CD4-positive, alpha-beta T cell treated with Interleukin-21 for 1 hour (primary cell): ENCODE data around the gene MRPS16.

Source experiments
- DNase-seq: peaks from one replicate; pipeline ENCODE4 v3.0.0-alpha.2; 2020

MRPS16 gene

GRCh38 chr10:73238990-73239566 is 13.4 kb downstream of the MRPS16 start:
- no peak for DNase-seq

- no peak for DNase-seq
These were observed 17.7 kb downstream of the MRPS16 start for GRCh38 chr10:73234695-73235094.

GRCh38 chr10:73233883-73234282 is 18.6 kb downstream of the MRPS16 start:
- DNase-seq, result no peak

- no peak for DNase-seq
These were observed 19.6 kb downstream of the MRPS16 start for GRCh38 chr10:73232887-73233286.

DNA sequence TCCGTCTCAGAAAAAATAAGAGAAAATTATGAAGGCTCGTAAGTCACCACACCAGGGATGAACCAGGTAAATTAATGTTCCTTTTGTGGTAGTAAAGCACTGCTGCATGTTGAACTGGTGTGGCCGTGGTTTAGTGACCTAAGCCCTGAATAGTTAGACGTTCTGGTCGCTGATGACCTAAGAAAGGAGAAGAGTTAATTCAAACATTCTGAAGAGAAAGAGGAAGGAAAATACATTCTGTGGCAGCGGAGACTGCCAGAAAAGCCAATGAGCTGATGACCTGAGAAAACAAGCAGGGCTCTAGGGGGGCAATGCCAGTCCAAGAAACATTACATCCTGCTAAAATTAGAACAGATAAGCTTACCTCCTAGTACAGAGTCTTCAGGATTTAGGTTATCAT is 22.9 kb downstream of the MRPS16 start:
- no peak for DNase-seq

DNA sequence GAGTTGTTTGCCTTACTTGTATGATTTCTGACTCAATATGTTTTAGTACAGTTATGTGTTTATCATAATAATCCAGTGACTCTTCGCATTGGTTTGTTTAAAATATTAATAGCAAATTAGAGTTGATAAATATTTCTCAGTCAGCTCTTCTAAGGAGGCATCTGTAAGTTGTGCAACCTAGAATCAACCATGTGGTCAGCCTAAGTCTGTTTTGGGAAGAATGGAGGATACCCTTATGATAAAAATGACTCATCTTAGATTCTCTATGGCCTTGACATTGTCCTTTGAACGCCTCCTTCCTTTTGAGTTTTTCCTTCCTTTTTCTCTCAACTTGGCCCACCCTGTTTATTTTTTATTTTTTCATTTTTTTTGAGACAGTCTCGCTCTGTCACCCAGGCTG is 24.2 kb downstream of the MRPS16 start:
- no peak for DNase-seq

- no peak for DNase-seq
These were observed 25.8 kb downstream of the MRPS16 start for GRCh38 chr10:73226663-73227062.

DNA sequence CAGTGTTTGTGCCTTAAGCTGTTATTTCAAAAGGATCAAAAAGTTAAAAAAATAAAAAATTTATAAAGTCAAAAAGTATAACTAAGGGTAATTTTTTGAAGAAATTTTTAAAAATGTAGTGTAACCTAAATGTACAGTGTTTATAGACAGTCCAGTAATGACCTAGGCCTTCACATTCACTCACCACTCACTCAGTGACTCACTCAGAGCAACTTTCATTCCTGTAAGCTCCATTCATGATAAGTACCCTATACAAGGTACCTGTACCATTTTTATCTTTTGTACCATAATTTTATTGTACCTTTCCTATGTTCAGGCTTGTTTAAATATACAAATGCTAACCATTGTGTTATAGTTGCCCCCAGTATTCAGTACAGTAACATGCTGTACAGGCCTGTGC is 26.9 kb downstream of the MRPS16 start:
- no peak for DNase-seq

DNA sequence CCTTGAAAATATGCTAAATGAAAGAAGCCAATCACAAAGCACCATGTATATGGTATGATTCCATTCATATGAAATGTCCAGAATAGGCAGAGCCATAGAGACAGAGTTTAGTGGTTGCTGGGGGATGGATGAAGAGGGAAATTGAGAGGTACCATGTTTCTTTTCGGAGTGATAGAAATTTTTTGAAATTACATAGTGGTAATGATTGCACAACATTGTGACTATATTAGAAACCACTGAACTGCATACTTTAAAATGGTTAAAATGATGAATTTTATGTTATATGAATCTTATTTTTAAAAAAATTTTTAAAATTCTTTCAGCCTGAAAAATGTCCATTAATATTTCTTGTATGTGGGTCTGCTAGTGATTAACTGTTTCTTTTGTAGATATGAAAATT is 31.5 kb downstream of the MRPS16 start:
- DNase-seq, result no peak

DNA sequence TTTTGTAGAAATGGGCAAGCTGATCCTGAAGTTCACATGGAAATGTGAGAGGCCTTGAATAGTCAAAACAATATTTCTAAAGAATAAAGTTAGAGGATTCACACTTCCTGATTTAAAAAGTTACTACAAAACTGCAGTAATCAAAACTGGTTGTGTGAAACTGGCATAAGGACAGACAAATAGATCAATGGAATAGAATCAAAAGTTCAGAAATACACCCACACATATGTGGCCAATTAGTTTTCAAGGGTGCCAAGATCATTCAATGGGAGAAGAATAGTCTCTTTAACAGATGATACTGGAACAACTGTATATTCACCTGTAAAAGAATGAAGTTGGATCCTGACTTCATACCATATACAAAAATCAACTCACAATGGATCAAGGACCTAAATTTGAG is 33.1 kb downstream of the MRPS16 start:
- DNase-seq, result no peak

DNA sequence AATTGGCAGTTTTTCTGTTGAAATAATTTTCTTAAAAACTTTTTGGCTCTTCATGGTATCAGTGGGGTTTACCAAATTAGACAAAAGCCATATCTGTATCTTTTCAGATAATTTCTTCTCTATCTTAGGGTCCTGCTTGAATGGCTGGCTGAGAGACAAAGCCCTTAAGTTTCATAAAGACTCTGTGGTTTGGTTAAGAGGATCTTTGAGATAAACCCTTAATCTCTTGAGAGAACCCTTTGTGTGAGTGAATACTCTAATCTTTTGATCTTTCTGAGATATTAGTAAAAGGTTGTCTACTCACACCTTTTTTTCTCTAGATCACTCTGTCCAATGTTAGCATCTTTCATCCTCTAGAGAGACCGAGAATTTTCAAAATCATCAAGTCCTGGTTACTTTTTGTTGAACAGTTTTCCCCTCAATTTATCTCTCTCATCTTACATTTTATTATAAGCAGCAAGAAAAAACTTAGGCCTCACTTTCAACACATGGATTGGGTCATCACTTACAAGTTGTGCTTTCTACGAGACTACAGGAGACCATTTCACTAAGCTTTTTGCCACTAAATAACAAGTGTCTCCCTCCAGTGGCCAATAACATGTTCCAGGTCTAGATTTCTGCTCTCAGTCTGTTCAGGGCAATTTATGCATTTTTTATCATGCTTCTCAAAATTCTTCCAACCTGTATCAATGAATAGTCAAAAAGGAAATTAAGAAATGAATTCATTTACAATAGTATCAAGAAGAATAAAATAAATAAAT is 33.8 kb downstream of the MRPS16 start:
- DNase-seq, result peak; percentile 4

GRCh38 chr10:73217628-73218027 is 34.8 kb downstream of the MRPS16 start:
- no peak for DNase-seq

DNA sequence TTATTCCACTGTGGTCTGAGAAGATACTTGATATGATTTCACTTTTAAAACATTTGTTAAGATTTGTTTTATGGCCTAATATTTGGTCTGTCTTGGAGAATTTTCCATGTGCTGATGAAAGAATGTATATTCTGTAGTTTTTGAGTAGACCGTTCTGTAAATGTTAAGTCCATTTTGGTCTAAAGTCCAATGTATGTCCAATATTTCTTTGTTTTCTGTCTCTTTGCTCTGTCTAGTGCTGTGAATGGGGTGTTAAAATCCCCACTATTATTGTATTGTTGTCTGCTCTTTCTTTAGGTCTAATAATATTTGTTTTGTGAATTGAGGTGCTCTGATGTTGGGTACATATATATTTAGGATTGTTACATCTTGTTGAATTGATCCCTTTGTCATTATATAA is 36.7 kb downstream of the MRPS16 start:
- no peak for DNase-seq

DNA sequence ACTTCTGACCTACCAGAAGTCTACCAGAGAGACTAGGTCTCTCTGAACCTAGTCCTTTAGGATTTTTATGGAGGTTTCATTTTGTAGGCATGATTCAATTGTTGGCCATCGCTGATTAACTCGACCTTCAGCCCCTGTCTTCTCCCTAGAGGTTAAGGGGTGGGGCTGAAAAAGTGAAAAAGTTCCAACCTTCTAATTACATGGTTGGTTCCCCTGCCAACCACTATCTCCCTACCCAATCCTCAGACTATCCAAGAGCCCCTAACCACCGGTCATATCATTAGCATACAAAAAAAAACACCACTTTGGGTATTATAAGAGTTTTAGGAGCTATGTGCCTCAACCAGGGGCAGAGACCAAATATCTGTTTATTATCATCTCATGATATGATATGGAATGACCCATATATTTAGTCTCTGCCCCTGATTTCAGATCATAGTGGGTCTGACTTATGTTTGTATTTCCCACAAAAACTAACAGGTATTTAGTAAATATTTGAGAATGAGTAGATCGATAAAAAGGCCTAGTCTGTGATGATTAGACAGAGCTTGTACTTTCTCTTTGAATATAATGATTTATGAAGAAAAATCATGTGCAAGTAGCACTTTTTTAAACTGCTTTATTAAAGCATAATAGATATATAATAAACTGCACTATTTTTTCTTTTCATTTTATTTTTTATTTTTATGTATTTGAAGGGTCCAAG is 41.2 kb downstream of the MRPS16 start:
- no peak for DNase-seq

DNA sequence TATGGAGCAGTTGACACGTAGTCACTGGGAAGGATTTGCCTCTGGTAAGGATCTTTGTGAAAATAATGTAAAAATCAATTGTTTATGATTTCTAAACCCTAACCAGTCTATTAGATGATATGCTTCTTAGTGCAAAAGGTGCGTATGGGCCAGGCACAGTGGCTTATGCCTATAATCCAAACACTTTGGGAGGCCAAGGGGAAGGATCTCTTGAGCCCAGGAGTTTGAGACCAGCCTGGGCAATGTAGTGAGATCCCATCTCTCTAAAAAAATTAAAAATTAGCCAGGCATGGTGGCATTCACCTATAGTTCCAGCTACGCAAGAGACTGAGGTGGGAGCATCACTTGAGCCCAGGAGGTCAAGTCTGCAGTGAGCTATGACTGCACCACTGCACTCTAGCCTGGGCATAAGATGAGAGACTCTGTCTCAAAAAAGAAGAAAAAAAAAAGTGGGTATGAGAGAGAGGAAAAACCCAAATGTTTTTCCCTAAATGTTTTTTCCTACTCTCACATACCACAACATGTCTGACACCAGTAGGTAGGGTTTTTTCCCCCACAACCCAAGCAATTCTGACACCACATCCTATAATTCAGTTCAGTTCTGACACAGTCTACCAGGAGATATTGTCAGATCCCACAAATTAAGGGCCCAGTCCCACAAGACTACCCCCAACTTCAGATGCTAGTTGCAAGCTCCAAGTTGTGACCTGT is 41.9 kb downstream of the MRPS16 start:
- DNase-seq, result no peak

DNA sequence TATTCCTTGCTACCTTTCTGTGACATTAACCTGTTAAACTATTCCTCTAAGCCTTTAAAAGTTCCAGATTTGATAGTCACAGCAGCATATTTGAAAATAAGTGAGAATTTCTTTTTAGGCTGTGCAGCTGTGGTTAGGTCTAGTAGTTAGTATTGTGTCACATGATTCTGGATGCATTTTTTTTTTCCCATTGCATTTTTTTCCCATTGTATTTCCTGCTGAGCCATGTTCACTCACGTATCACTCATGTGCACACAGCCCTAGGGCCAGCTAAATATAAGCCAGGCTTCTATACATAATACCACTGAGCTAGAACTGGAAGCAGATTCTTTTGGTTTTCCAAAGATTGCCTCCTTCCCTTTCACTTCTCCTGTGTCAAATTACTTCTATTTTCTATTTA is 42.7 kb downstream of the MRPS16 start:
- DNase-seq, result no peak

- no peak for DNase-seq
These were observed 44.6 kb downstream of the MRPS16 start for GRCh38 chr10:73207883-73208282.

DNA sequence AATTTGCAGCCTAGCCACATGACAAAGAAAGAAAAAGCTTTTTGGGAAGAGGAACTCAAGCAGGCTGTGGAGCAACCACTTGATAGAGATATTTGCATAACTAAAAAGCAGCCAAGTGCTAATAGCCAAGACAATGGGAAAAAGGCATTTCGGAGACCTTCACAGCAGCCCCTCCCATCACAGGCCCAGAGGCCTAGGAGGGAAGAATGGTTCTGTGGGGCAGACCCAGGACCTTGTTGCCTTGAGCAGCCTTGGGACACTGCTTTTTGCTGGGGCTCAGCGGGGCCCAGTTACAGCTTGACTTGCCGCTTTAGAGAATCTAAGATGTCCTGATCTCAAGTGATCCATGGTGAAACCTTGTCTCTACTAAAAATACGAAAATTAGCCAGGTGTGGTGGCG is 46.1 kb downstream of the MRPS16 start:
- DNase-seq, result no peak

DNA sequence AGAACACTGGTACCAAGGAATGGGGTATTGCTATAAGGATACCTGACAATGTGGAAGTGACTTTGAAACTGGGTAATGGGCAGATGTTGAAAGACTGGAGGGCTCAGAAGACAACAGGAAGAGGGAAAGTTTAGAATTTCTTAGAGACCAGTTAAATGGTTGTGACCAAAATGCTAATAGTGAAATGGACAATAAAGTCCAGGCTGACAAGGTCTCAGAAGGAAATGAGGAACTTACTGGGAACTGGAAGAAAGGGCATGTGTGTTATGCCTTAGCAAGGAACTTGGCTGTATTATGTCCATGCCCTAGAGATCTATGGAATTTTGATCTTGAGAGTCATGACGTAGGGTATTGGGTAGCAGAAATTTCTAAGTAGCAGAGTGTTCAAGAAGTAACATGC is 46.6 kb downstream of the MRPS16 start:
- DNase-seq, result no peak

DNA sequence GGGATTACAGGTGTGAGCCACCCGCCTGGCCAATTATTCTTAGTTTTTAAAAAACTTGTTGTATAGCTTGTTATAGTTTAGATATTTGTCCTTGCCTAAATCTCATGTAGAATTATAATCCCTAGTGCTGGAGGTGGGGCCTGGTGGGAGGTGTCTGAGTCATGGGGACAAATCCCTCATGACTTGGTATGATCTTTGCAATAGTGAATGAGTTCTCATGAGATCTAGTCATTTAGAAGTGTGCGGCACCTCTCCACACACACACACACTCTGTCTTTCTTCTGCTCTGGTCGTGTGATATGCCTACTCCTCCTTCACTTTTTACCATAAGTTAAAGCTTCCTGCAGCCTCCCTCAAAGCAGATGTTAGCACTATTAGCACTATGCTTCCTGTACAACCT is 47.4 kb downstream of the MRPS16 start:
- DNase-seq, result no peak
